ENCODE data around the gene CFHR4.
"Not testable (repeated sequence)": the region's sequence is repeated elsewhere in the genome, so short reads cannot be mapped to it uniquely, and the experiment has no call there.

Gene CFHR4

GRCh38 chr1:196943568-196943967, 55.7 kb downstream of the CFHR4 start, which contains the start of gene CFHR2:
CFHR2 (plus strand) TSS chr1:196943738; CDS start chr1:196943881, 143 bp downstream.
- not testable (repeated sequence) for H3K36me3 ChIP-seq (ENCODE audit: control insufficient read depth, insufficient read depth, low read length); H2BK15ac ChIP-seq (replicated peaks; ENCODE audit: low read depth); H3K4me1 ChIP-seq (ENCODE audit: control insufficient read depth, low read depth, low read length); H3K4ac ChIP-seq (ENCODE audit: low read depth, low read length); H3K9ac ChIP-seq (ENCODE audit: low read length); H2BK5ac ChIP-seq (ENCODE audit: low read length); H3K27me3 ChIP-seq (ENCODE audit: insufficient read depth, low read length, poor library complexity); H3K27ac ChIP-seq (ENCODE audit: low read depth, low read length); H3K79me1 ChIP-seq (ENCODE audit: low read length); H3K23ac ChIP-seq (ENCODE audit: low read length); H3K56ac ChIP-seq (ENCODE audit: low read length); H3K4me2 ChIP-seq (ENCODE audit: low read length); H3K4me3 ChIP-seq (ENCODE audit: low read length); H3K79me2 ChIP-seq (ENCODE audit: control insufficient read depth, insufficient read depth, low read length); H4K5ac ChIP-seq (ENCODE audit: low read length); H2AK5ac ChIP-seq (ENCODE audit: low read length); H2BK120ac ChIP-seq (ENCODE audit: low read depth, low read length); H3K18ac ChIP-seq (ENCODE audit: low read length); DNase-seq; H4K8ac ChIP-seq (ENCODE audit: low read depth, low read length)
- WGBS (ENCODE audit: extremely low coverage, insufficient coverage, low lambda C conversion rate): no CpG with 5 or more reads among the region's 1 CpG

- no peak overlapping the region for H4K8ac ChIP-seq (ENCODE audit: low read depth, low read length)
- no peaks in the 10 kb centered on the region for H3K27me3 ChIP-seq (ENCODE audit: insufficient read depth, low read length, poor library complexity)
- no peaks in the 10 kb centered on the region for H3K79me1 ChIP-seq (ENCODE audit: low read length)
- no peaks in the 10 kb centered on the region for H3K79me2 ChIP-seq (ENCODE audit: control insufficient read depth, insufficient read depth, low read length)
- no peak overlapping the region for H2AK5ac ChIP-seq (ENCODE audit: low read length)
- DNase-seq: no peak
- no CpG with 5 or more reads among the region's 2 CpGs for WGBS (ENCODE audit: extremely low coverage, insufficient coverage, low lambda C conversion rate)
- H4K5ac ChIP-seq (ENCODE audit: low read length): no peak overlapping the region
- no peak overlapping the region for H3K4ac ChIP-seq (ENCODE audit: low read depth, low read length)
- H3K23ac ChIP-seq (ENCODE audit: low read length): no peak overlapping the region
- no peak overlapping the region for H3K4me2 ChIP-seq (ENCODE audit: low read length)
- H2BK5ac ChIP-seq (ENCODE audit: low read length): no peak overlapping the region
- H3K36me3 ChIP-seq (ENCODE audit: control insufficient read depth, insufficient read depth, low read length): no peaks in the 10 kb centered on the region
- H3K4me1 ChIP-seq (ENCODE audit: control insufficient read depth, low read depth, low read length): no peaks in the 10 kb centered on the region
- no peak overlapping the region for H2BK15ac ChIP-seq (replicated peaks; ENCODE audit: low read depth)
- no peak overlapping the region for H3K9ac ChIP-seq (ENCODE audit: low read length)
- no peak overlapping the region for H3K27ac ChIP-seq (ENCODE audit: low read depth, low read length)
- H2BK120ac ChIP-seq (ENCODE audit: low read depth, low read length): no peak overlapping the region
- H3K56ac ChIP-seq (ENCODE audit: low read length): no peak overlapping the region
- H3K18ac ChIP-seq (ENCODE audit: low read length): no peak overlapping the region
- no peak overlapping the region for H3K4me3 ChIP-seq (ENCODE audit: low read length)
Observed at GRCh38 chr1:196951711-196952394, 64.0 kb downstream of the CFHR4 start.

- no peak overlapping the region for H2AK5ac ChIP-seq (ENCODE audit: low read length)
- WGBS (ENCODE audit: extremely low coverage, insufficient coverage, low lambda C conversion rate): no CpG with 5 or more reads among the region's 2 CpGs
- no peak overlapping the region for H2BK15ac ChIP-seq (replicated peaks; ENCODE audit: low read depth)
- no peak overlapping the region for H4K5ac ChIP-seq (ENCODE audit: low read length)
- H3K79me1 ChIP-seq (ENCODE audit: low read length): no peaks in the 10 kb centered on the region
- H3K4me2 ChIP-seq (ENCODE audit: low read length): no peak overlapping the region
- H3K56ac ChIP-seq (ENCODE audit: low read length): no peak overlapping the region
- H2BK5ac ChIP-seq (ENCODE audit: low read length): no peak overlapping the region
- no peak overlapping the region for H3K4me3 ChIP-seq (ENCODE audit: low read length)
- H3K79me2 ChIP-seq (ENCODE audit: control insufficient read depth, insufficient read depth, low read length): no peaks in the 10 kb centered on the region
- H3K23ac ChIP-seq (ENCODE audit: low read length): no peak overlapping the region
- H3K27ac ChIP-seq (ENCODE audit: low read depth, low read length): no peak overlapping the region
- H3K9ac ChIP-seq (ENCODE audit: low read length): no peak overlapping the region
- no peaks in the 10 kb centered on the region for H3K27me3 ChIP-seq (ENCODE audit: insufficient read depth, low read length, poor library complexity)
- H3K4me1 ChIP-seq (ENCODE audit: control insufficient read depth, low read depth, low read length): no peaks in the 10 kb centered on the region
- no peak overlapping the region for H4K8ac ChIP-seq (ENCODE audit: low read depth, low read length)
- H3K4ac ChIP-seq (ENCODE audit: low read depth, low read length): no peak overlapping the region
- no peak for DNase-seq
- no peak overlapping the region for H2BK120ac ChIP-seq (ENCODE audit: low read depth, low read length)
- no peaks in the 10 kb centered on the region for H3K36me3 ChIP-seq (ENCODE audit: control insufficient read depth, insufficient read depth, low read length)
- H3K18ac ChIP-seq (ENCODE audit: low read length): no peak overlapping the region
Observed at GRCh38 chr1:196954778-196955177, 66.9 kb downstream of the CFHR4 start.

GRCh38 chr1:196955926-196956325, 68.1 kb downstream of the CFHR4 start:
- Histone ChIP-seq H3K4me3 (ENCODE audit: low read length) (no peak overlapping the region), H3K79me1 (ENCODE audit: low read length) (no peaks in the 10 kb centered on the region), H3K9ac (ENCODE audit: low read length) (no peak overlapping the region), H3K23ac (ENCODE audit: low read length) (no peak overlapping the region), H3K36me3 (ENCODE audit: control insufficient read depth, insufficient read depth, low read length) (no peaks in the 10 kb centered on the region), H2BK15ac (replicated peaks; ENCODE audit: low read depth) (no peak overlapping the region), H3K18ac (ENCODE audit: low read length) (no peak overlapping the region), H3K79me2 (ENCODE audit: control insufficient read depth, insufficient read depth, low read length) (no peaks in the 10 kb centered on the region), H4K8ac (ENCODE audit: low read depth, low read length) (no peak overlapping the region), H3K27ac (ENCODE audit: low read depth, low read length) (no peak overlapping the region), H2BK120ac (ENCODE audit: low read depth, low read length) (no peak overlapping the region), H2AK5ac (ENCODE audit: low read length) (no peak overlapping the region), H2BK5ac (ENCODE audit: low read length) (no peak overlapping the region), H3K4me2 (ENCODE audit: low read length) (no peak overlapping the region), H3K4me1 (ENCODE audit: control insufficient read depth, low read depth, low read length) (no peaks in the 10 kb centered on the region), H3K56ac (ENCODE audit: low read length) (no peak overlapping the region), H3K4ac (ENCODE audit: low read depth, low read length) (no peak overlapping the region), H3K27me3 (ENCODE audit: insufficient read depth, low read length, poor library complexity) (no peaks in the 10 kb centered on the region), H4K5ac (ENCODE audit: low read length) (no peak overlapping the region)
- WGBS (ENCODE audit: extremely low coverage, insufficient coverage, low lambda C conversion rate): no CpG with 5 or more reads among the region's 1 CpG
- peak; percentile 71 for DNase-seq

- H3K27me3 ChIP-seq (ENCODE audit: insufficient read depth, low read length, poor library complexity): no peaks in the 10 kb centered on the region
- H3K23ac ChIP-seq (ENCODE audit: low read length): no peak overlapping the region
- no peak overlapping the region for H3K27ac ChIP-seq (ENCODE audit: low read depth, low read length)
- no peak overlapping the region for H4K8ac ChIP-seq (ENCODE audit: low read depth, low read length)
- no peak overlapping the region for H2BK15ac ChIP-seq (replicated peaks; ENCODE audit: low read depth)
- no peaks in the 10 kb centered on the region for H3K36me3 ChIP-seq (ENCODE audit: control insufficient read depth, insufficient read depth, low read length)
- no peak overlapping the region for H3K4me3 ChIP-seq (ENCODE audit: low read length)
- H2AK5ac ChIP-seq (ENCODE audit: low read length): no peak overlapping the region
- no peak overlapping the region for H2BK120ac ChIP-seq (ENCODE audit: low read depth, low read length)
- H2BK5ac ChIP-seq (ENCODE audit: low read length): no peak overlapping the region
- H3K9ac ChIP-seq (ENCODE audit: low read length): no peak overlapping the region
- no peak overlapping the region for H4K5ac ChIP-seq (ENCODE audit: low read length)
- WGBS (ENCODE audit: extremely low coverage, insufficient coverage, low lambda C conversion rate): no CpG with 5 or more reads among the region's 3 CpGs
- no peaks in the 10 kb centered on the region for H3K79me2 ChIP-seq (ENCODE audit: control insufficient read depth, insufficient read depth, low read length)
- no peak overlapping the region for H3K4ac ChIP-seq (ENCODE audit: low read depth, low read length)
- H3K56ac ChIP-seq (ENCODE audit: low read length): no peak overlapping the region
- DNase-seq: no peak
- H3K4me2 ChIP-seq (ENCODE audit: low read length): no peak overlapping the region
- no peaks in the 10 kb centered on the region for H3K4me1 ChIP-seq (ENCODE audit: control insufficient read depth, low read depth, low read length)
- no peak overlapping the region for H3K18ac ChIP-seq (ENCODE audit: low read length)
- H3K79me1 ChIP-seq (ENCODE audit: low read length): no peaks in the 10 kb centered on the region
Observed at GRCh38 chr1:196960854-196961253, 73.0 kb downstream of the CFHR4 start.
